CD4-positive, alpha-beta T cell (primary cell): ENCODE measurements around the gene HIF1AN. TPM values are rescaled to one million over a fixed set of nuclear protein-coding genes. Genes with fewer than 3 reads are reported as not detected.

Source experiments
- ATAC-seq: fragments of 200-7000 bp; cut with Tn5 transposase; one replicate; pipeline ENCODE4 v1.10.0; 2022; ENCODE audit warnings: mild to moderate bottlenecking; ENCODE audit not compliant: poor library complexity
- CTCF ChIA-PET: fragments of 350-600 bp; sonication (Branson Sonifier 250); formaldehyde crosslinking; loops from one replicate; lab custom pipeline; 2021; ENCODE audit warnings: antibody characterized with exemption, inconsistent platforms; lab: Charles Lee
- POLR2A ChIA-PET: fragments of 350-600 bp; sonication (Branson Sonifier 250); formaldehyde crosslinking; loops from one replicate; lab custom pipeline; 2021; ENCODE audit warnings: antibody characterized with exemption, inconsistent platforms; lab: Charles Lee
- DNase-seq, 14 experiments: peaks; one replicate each; pipeline ENCODE4 v3.0.0-alpha.2; 2013 to 2020; ENCODE audit warnings: mixed read lengths in 2 of 14
- H3K27ac ChIP-seq, 2 donors: one replicate each; pipeline versions ENCODE4 v1.5.1 to v1.7.0; 2013; ENCODE audit warnings: low read length in 2 of 2, low read depth in 1 of 2, mild to moderate bottlenecking in 1 of 2
- H3K27me3 ChIP-seq, 2 experiments: 1 replicate in 1 of 2; 2 replicates in 1 of 2; pipeline versions ENCODE4 v1.6.1 to v1.7.0; 2013; ENCODE audit warnings: low read length in 2 of 2, control low read depth in 1 of 2, mild to moderate bottlenecking in 1 of 2, moderate library complexity in 1 of 2; ENCODE audit not compliant: insufficient read depth in 2 of 2, control insufficient read depth in 1 of 2
- H3K36me3 ChIP-seq: one replicate; pipeline ENCODE4 v1.6.1; 2013; ENCODE audit warnings: low read length, control low read depth; ENCODE audit not compliant: insufficient read depth
- H3K4me1 ChIP-seq: one replicate; pipeline ENCODE4 v1.6.1; 2013; ENCODE audit warnings: low read length, control low read depth; ENCODE audit not compliant: insufficient read depth
- H3K4me3 ChIP-seq: one replicate; pipeline ENCODE4 v1.5.1; 2013; ENCODE audit warnings: mild to moderate bottlenecking, low read length, moderate library complexity
- H3K9me3 ChIP-seq, 2 experiments: 1 replicate in 1 of 2; 2 replicates in 1 of 2; pipeline versions ENCODE4 v1.6.1 to v1.7.0; 2013; ENCODE audit warnings: low read length in 2 of 2, mild to moderate bottlenecking in 2 of 2, control low read depth in 1 of 2, moderate library complexity in 1 of 2; ENCODE audit not compliant: control insufficient read depth in 1 of 2, insufficient read depth in 1 of 2
- H3K27ac Mint-ChIP-seq: one replicate; pipeline ENCODE4 v1.8.0; 2020; ENCODE audit warnings: mixed read lengths
- H3K27me3 Mint-ChIP-seq: one replicate; pipeline ENCODE4 v1.8.0; 2021; ENCODE audit warnings: mixed read lengths
- H3K36me3 Mint-ChIP-seq: one replicate; pipeline ENCODE4 v1.8.0; 2021; ENCODE audit warnings: low read depth, mixed read lengths
- H3K4me1 Mint-ChIP-seq: one replicate; pipeline ENCODE4 v1.8.0; 2021; ENCODE audit warnings: low read depth, mixed read lengths
- H3K4me3 Mint-ChIP-seq: one replicate; pipeline ENCODE4 v1.8.0; 2020; ENCODE audit warnings: mild to moderate bottlenecking, mixed read lengths
- H3K9me3 Mint-ChIP-seq: one replicate; pipeline ENCODE4 v1.8.0; 2020; ENCODE audit warnings: mixed read lengths
- intact Hi-C, 2 experiments: fragments of 100-400 bp; cut with DNase I in 1 of 2; cut with micrococcal nuclease in 1 of 2; formaldehyde crosslinking; loops; one replicate each; pipeline versions ENCODE4 v1.15.1 to v1.9.0; 2023 to 2025; cut with DNase I, micrococcal nuclease
- total RNA-seq, 174 experiments: library from RNA in 2 of 174; stranded (reverse) in 2 of 174; gene quantifications; one replicate each; pipeline ENCODE4 v1.2.3 and lab custom pipeline; 2021 to 2026
- TF ChIP-seq, protein P1 (sequence below): fragments of 200-600 bp; IDR thresholded peaks from one replicate; pipeline ENCODE4 v1.8.0; 2022; ENCODE audit warnings: antibody characterized with exemption, mild to moderate bottlenecking

The HIF1AN gene
- total RNA-seq, 2 experiments from 2014 or later: 29.7 to 30.5 TPM

GRCh38 chr10:100510533-100511308 is 25.0 kb upstream of the HIF1AN start:
- ATAC-seq (peak; percentile 90), DNase-seq (peak; percentile 31 to 91 (median 60))
- no peaks in the 10 kb centered on the region for H3K9me3 ChIP-seq
- CTCF ChIA-PET: interaction anchor here (0.6 to 6.8 kb wide), 11 partner anchors 8 to 632 kb away, joined by 3 to 67 read pairs (median 4); partner anchors contain the start of genes BLOC1S2 and HIF1AN
- no peak overlapping the region for H3K4me3 ChIP-seq
- Mint-ChIP-seq H3K9me3 (no peaks in the 10 kb centered on the region), H3K36me3 (peaks cover 40% of the 10 kb centered on the region), H3K27me3 (no peaks in the 10 kb centered on the region), H3K4me1 (peaks cover 53% of the 10 kb centered on the region), H3K27ac (peak overlapping the region; percentile 85), H3K4me3 (peak overlapping the region; percentile 81)
- TF ChIP-seq, protein P1, sequence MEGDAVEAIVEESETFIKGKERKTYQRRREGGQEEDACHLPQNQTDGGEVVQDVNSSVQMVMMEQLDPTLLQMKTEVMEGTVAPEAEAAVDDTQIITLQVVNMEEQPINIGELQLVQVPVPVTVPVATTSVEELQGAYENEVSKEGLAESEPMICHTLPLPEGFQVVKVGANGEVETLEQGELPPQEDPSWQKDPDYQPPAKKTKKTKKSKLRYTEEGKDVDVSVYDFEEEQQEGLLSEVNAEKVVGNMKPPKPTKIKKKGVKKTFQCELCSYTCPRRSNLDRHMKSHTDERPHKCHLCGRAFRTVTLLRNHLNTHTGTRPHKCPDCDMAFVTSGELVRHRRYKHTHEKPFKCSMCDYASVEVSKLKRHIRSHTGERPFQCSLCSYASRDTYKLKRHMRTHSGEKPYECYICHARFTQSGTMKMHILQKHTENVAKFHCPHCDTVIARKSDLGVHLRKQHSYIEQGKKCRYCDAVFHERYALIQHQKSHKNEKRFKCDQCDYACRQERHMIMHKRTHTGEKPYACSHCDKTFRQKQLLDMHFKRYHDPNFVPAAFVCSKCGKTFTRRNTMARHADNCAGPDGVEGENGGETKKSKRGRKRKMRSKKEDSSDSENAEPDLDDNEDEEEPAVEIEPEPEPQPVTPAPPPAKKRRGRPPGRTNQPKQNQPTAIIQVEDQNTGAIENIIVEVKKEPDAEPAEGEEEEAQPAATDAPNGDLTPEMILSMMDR: no peak
- POLR2A ChIA-PET: interaction anchor here (0.5 to 3.8 kb wide), 7 partner anchors 8 to 847 kb away, joined by 3 to 25 read pairs (median 5); partner anchors contain the start of genes HIF1AN and SEC31B
- intact Hi-C loops: loop anchor here in 1 of 2 experiments (2.0 kb wide), 1 partner anchor 24 kb away; the partner anchor contains the start of gene HIF1AN
- no peaks in the 10 kb centered on the region for H3K27me3 ChIP-seq
- H3K36me3 ChIP-seq: peaks cover 25% of the 10 kb centered on the region
- peaks cover 48% of the 10 kb centered on the region for H3K4me1 ChIP-seq
- H3K27ac ChIP-seq: peak overlapping the region in 1 of 2 donors; percentile 19

GRCh38 chr10:100515612-100516011 is 20.1 kb upstream of the HIF1AN start:
- Histone ChIP-seq H3K9me3 (no peaks in the 10 kb centered on the region), H3K4me1 (peaks cover 27% of the 10 kb centered on the region), H3K4me3 (no peak overlapping the region), H3K27me3 (no peaks in the 10 kb centered on the region), H3K27ac (no peak overlapping the region), H3K36me3 (peaks cover 19% of the 10 kb centered on the region)
- Mint-ChIP-seq H3K36me3 (peaks cover 44% of the 10 kb centered on the region), H3K27me3 (no peaks in the 10 kb centered on the region), H3K9me3 (no peaks in the 10 kb centered on the region), H3K4me3 (no peak overlapping the region), H3K27ac (no peak overlapping the region), H3K4me1 (peaks cover 41% of the 10 kb centered on the region)
- ChIA-PET POLR2A (no interaction called here), CTCF (interaction anchor here (1.1 to 1.5 kb wide), 2 partner anchors 20 to 173 kb away, joined by 3 to 5 read pairs; partner anchors contain the start of gene HIF1AN)
- ATAC-seq (no peak), DNase-seq (no peak)
- TF ChIP-seq, protein P1: no peak
- intact Hi-C loops: no loop called here

DNA sequence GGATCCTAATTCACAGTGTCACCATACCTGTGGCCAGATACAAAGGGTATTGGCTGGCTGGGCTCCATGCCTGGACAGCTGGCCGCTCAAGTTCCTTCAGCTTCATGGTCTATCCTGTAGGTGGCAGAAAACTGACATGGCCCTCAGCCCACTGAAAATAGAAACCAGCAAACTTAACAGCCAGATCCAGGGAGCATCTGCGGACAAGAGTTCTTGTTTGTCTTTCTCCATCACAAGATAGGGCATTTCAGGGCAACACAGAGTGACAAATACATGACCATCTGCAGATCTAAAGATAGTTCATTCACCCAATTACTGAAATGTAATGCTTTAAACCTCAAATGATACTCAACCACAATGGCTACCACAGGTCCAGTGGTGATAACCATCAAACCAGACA is 18.9 kb upstream of the HIF1AN start:
- ATAC-seq: no peak

More for the DNA sequence above, 18.9 kb upstream of the HIF1AN start:
- Mint-ChIP-seq H3K27me3 (no peaks in the 10 kb centered on the region), H3K4me1 (peaks cover 29% of the 10 kb centered on the region), H3K36me3 (peaks cover 42% of the 10 kb centered on the region), H3K4me3 (no peak overlapping the region), H3K9me3 (no peaks in the 10 kb centered on the region), H3K27ac (no peak overlapping the region)
- TF ChIP-seq, protein P1: no peak
- Histone ChIP-seq H3K4me1 (peaks cover 15% of the 10 kb centered on the region), H3K27ac (no peak overlapping the region), H3K36me3 (peaks cover 19% of the 10 kb centered on the region), H3K27me3 (no peaks in the 10 kb centered on the region), H3K9me3 (no peaks in the 10 kb centered on the region), H3K4me3 (no peak overlapping the region)
- no peak for DNase-seq
- CTCF ChIA-PET: interaction anchor here (1.0 kb wide), 1 partner anchor 35 kb away, joined by 4 read pairs; no protein-coding TSS in a partner anchor
- POLR2A ChIA-PET: interaction anchor here (1.0 kb wide), 1 partner anchor 19 kb away, joined by 5 read pairs; the partner anchor contains the start of gene HIF1AN
- intact Hi-C loops: no loop called here
